Hepatocyte (in vitro differentiated cells): ENCODE data around the gene CFAP99. TPM values are rescaled to one million over a fixed set of nuclear protein-coding genes. Genes with fewer than 3 reads are reported as not detected.

ENCODE experiments used
- DNase-seq: peaks from one replicate; pipeline ENCODE4 v3.0.0-alpha.2; 2016; ENCODE audit warnings: low spot score
- H2AFZ ChIP-seq: fragments of 200-600 bp; sonication (generic); 2 replicates; pipeline ENCODE4 v1.6.0; 2016; ENCODE audit warnings: antibody characterized with exemption, mild to moderate bottlenecking
- H3K27ac ChIP-seq: fragments of 200-600 bp; sonication (generic); 2 replicates; pipeline ENCODE4 v1.5.1; 2016; ENCODE audit warnings: mild to moderate bottlenecking
- H3K27me3 ChIP-seq: fragments of 200-600 bp; sonication (generic); 2 replicates; pipeline ENCODE4 v1.6.1; 2016
- H3K36me3 ChIP-seq: fragments of 200-600 bp; sonication (generic); replicated peaks from 2 replicates; pipeline ENCODE4 v1.5.1; 2016; ENCODE audit warnings: low read depth; ENCODE audit not compliant: insufficient read depth
- H3K4me1 ChIP-seq: fragments of 200-600 bp; sonication (generic); 2 replicates; pipeline ENCODE4 v1.5.1; 2016; ENCODE audit warnings: mild to moderate bottlenecking, moderate library complexity; ENCODE audit not compliant: insufficient read depth
- H3K4me2 ChIP-seq: fragments of 200-600 bp; sonication (generic); 2 replicates; pipeline ENCODE4 v1.6.0; 2016
- H3K4me3 ChIP-seq: fragments of 200-600 bp; sonication (generic); 2 replicates; pipeline ENCODE4 v1.5.1; 2016; ENCODE audit warnings: mild to moderate bottlenecking
- H3K79me2 ChIP-seq: fragments of 200-600 bp; sonication (generic); 2 replicates; pipeline ENCODE4 v1.6.0; 2017; ENCODE audit warnings: mild to moderate bottlenecking
- H3K9me2 ChIP-seq: fragments of 200-600 bp; sonication (generic); replicated peaks from 2 replicates; pipeline ENCODE4 v1.6.0; 2017; ENCODE audit warnings: mild to moderate bottlenecking; ENCODE audit not compliant: insufficient read depth
- H3K9me3 ChIP-seq: fragments of 200-600 bp; sonication (generic); 2 replicates; pipeline ENCODE4 v1.5.1; 2016; ENCODE audit warnings: low read depth, mild to moderate bottlenecking
- H4K20me1 ChIP-seq: fragments of 200-600 bp; sonication (generic); 2 replicates; pipeline ENCODE4 v1.6.0; 2016; ENCODE audit warnings: mild to moderate bottlenecking; ENCODE audit not compliant: insufficient read depth, poor library complexity, severe bottlenecking
- CTCF ChIP-seq: fragments of 200-600 bp; sonication (generic); IDR thresholded peaks from 2 replicates; pipeline ENCODE4 v1.5.1; 2016; ENCODE audit warnings: antibody characterized with exemption, mild to moderate bottlenecking; ENCODE audit not compliant: poor library complexity
- EZH2 ChIP-seq: fragments of 200-600 bp; sonication (generic); IDR thresholded peaks from 2 replicates; pipeline ENCODE4 v1.6.1; 2016; ENCODE audit warnings: antibody characterized with exemption, mild to moderate bottlenecking, borderline replicate concordance
- EZH2phosphoT487 ChIP-seq: fragments of 200-600 bp; sonication (generic); IDR thresholded peaks from one replicate; pipeline ENCODE4 v1.6.1; 2018; ENCODE audit warnings: antibody characterized with exemption, mild to moderate bottlenecking, low read depth, moderate library complexity; ENCODE audit not compliant: unreplicated experiment, severe bottlenecking
- WGBS: methylation state at CpG from one replicate; pipeline ENCODE4 v1.1.6; 2016; ENCODE audit warnings: low lambda C conversion rate; ENCODE audit errors: missing lambda C conversion rate; 5-methylcytosine and 5-hydroxymethylcytosine counted together
- polyA plus RNA-seq: library from polyadenylated mRNA; unstranded; fragments of >200 nt; fragmentation: Nextera tagmentation; extraction: Ambion mirVana; gene quantifications from 2 replicates; pipeline ENCODE4 v1.2.1, GENCODE V29; 2016
- total RNA-seq: library from RNA; depleted of rRNA; stranded (reverse); fragments of >200 nt; gene quantifications from 2 replicates; pipeline ENCODE4 v1.2.3, GENCODE V29; 2014

CFAP99 gene
- total and polyA plus RNA-seq, 2 experiments from 2014 or later: not detected

GRCh38 chr4:2372488-2373030 is 46.2 kb upstream of the CFAP99 start:
- WGBS: 86% methylated on average over 14 of the region's 14 CpGs
- Histone ChIP-seq H3K4me1 (no peaks in the 10 kb centered on the region), H3K27me3 (no peaks in the 10 kb centered on the region)

GRCh38 chr4:2373532-2373931 is 45.2 kb upstream of the CFAP99 start:
- DNase-seq: no peak
- Histone ChIP-seq H2AFZ (no peak overlapping the region), H3K79me2 (no peaks in the 10 kb centered on the region), H3K4me2 (no peak overlapping the region), H3K9me3 (no peaks in the 10 kb centered on the region), H4K20me1 (no peaks in the 10 kb centered on the region), H3K27ac (no peak overlapping the region), H3K4me3 (no peak overlapping the region), H3K9me2 (no peaks in the 10 kb centered on the region), H3K4me1 (no peaks in the 10 kb centered on the region), H3K27me3 (no peaks in the 10 kb centered on the region), H3K36me3 (no peaks in the 10 kb centered on the region)
- 93% methylated on average over 7 of the region's 7 CpGs for WGBS
- TF ChIP-seq CTCF: no peak

More at GRCh38 chr4:2372488-2373030, 46.2 kb upstream of the CFAP99 start:
- no peaks in the 10 kb centered on the region for H3K79me2 ChIP-seq
- H2AFZ ChIP-seq: no peak overlapping the region
- H3K4me3 ChIP-seq: no peak overlapping the region
- no peak overlapping the region for H3K27ac ChIP-seq
- H4K20me1 ChIP-seq: no peaks in the 10 kb centered on the region
- DNase-seq: no peak
- H3K36me3 ChIP-seq: no peaks in the 10 kb centered on the region
- no peak overlapping the region for H3K4me2 ChIP-seq
- no peaks in the 10 kb centered on the region for H3K9me2 ChIP-seq
- no peaks in the 10 kb centered on the region for H3K9me3 ChIP-seq
- TF ChIP-seq EZH2phosphoT487: no peak
- no peak for TF ChIP-seq EZH2
- TF ChIP-seq CTCF: no peak

GRCh38 chr4:2375427-2375826 is 43.3 kb upstream of the CFAP99 start:
- Histone ChIP-seq H3K9me2 (no peaks in the 10 kb centered on the region), H3K36me3 (no peaks in the 10 kb centered on the region), H2AFZ (no peak overlapping the region), H3K9me3 (no peaks in the 10 kb centered on the region), H4K20me1 (no peaks in the 10 kb centered on the region), H3K4me2 (no peak overlapping the region), H3K4me3 (no peak overlapping the region), H3K79me2 (no peaks in the 10 kb centered on the region), H3K27ac (no peak overlapping the region), H3K27me3 (peaks cover 3% of the 10 kb centered on the region), H3K4me1 (no peaks in the 10 kb centered on the region)
- DNase-seq: no peak
- WGBS: 89% methylated on average over 10 of the region's 10 CpGs
- no peak for TF ChIP-seq EZH2
- TF ChIP-seq CTCF: no peak
- TF ChIP-seq EZH2phosphoT487: no peak

GRCh38 chr4:2377241-2377640 is 41.5 kb upstream of the CFAP99 start:
- TF ChIP-seq EZH2 (no peak), EZH2phosphoT487 (no peak), CTCF (no peak)
- Histone ChIP-seq H4K20me1 (no peaks in the 10 kb centered on the region), H3K36me3 (no peaks in the 10 kb centered on the region), H3K9me3 (no peaks in the 10 kb centered on the region), H3K79me2 (no peaks in the 10 kb centered on the region), H3K27ac (no peak overlapping the region), H2AFZ (no peak overlapping the region), H3K4me1 (no peaks in the 10 kb centered on the region), H3K4me2 (no peak overlapping the region), H3K9me2 (no peaks in the 10 kb centered on the region), H3K4me3 (no peak overlapping the region), H3K27me3 (peaks cover 3% of the 10 kb centered on the region)
- WGBS: 73% methylated on average over 14 of the region's 14 CpGs
- no peak for DNase-seq
